Mammary epithelial cell (primary cell): Measurements from ENCODE around the gene NPHP4.

Experiments
- EZH2 ChIP-seq: IDR thresholded peaks from 2 replicates; pipeline ENCODE4 v1.6.1; 2012; ENCODE audit warnings: low read length, inconsistent platforms, borderline replicate concordance
- TF ChIP-seq, protein P1 (sequence below), 2 donors: IDR thresholded peaks in 1 of 2; conservative IDR thresholded peaks in 1 of 2; 2 replicates each; pipeline ENCODE4 v1.5.1; 2011 to 2012; ENCODE audit warnings: inconsistent platforms in 2 of 2, low read length in 2 of 2, mild to moderate bottlenecking in 2 of 2, control low read depth in 1 of 2, low read depth in 1 of 2; ENCODE audit not compliant: insufficient read depth in 1 of 2; ENCODE audit errors: extremely low read depth in 1 of 2

DNA sequence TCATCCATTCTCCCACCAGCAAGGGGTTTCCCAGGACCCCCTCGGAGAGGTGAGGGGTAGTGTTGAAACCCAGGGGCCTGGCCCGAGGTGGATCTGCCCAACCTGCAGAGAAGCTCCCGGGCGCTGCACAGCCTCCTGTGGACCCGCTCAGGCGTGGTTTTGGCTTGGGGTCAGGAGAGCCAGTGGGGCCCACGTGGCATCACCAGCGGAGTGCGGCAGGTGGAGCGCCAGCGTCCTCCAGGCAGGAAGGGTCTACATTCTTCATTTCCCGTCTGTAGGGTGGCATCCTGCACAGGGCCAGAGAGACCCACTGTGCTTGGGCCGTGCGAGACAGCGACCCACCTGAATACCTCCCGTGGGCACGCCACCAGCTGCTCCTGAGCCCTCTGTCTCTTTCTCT, 135.2 kb downstream of the NPHP4 start:
- TF ChIP-seq, protein P1, sequence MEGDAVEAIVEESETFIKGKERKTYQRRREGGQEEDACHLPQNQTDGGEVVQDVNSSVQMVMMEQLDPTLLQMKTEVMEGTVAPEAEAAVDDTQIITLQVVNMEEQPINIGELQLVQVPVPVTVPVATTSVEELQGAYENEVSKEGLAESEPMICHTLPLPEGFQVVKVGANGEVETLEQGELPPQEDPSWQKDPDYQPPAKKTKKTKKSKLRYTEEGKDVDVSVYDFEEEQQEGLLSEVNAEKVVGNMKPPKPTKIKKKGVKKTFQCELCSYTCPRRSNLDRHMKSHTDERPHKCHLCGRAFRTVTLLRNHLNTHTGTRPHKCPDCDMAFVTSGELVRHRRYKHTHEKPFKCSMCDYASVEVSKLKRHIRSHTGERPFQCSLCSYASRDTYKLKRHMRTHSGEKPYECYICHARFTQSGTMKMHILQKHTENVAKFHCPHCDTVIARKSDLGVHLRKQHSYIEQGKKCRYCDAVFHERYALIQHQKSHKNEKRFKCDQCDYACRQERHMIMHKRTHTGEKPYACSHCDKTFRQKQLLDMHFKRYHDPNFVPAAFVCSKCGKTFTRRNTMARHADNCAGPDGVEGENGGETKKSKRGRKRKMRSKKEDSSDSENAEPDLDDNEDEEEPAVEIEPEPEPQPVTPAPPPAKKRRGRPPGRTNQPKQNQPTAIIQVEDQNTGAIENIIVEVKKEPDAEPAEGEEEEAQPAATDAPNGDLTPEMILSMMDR (conservative IDR thresholded peaks at IDR 0.05 in 1 of 2, IDR thresholded peaks at IDR 0.05 in 1 of 2; ENCODE audit: extremely low read depth in 1 of 2, insufficient read depth in 1 of 2, low read depth in 1 of 2, low read length in 2 of 2) = no peak
- no peak for TF ChIP-seq EZH2
